Myocyte (in vitro differentiated cells): ENCODE results near the gene C5orf22. TPM values are rescaled to one million over a fixed set of nuclear protein-coding genes. Genes with fewer than 3 reads are reported as not detected.
A peak's percentile ranks its signal among the peaks of the same experiment; 100 is the strongest.
"Not testable (repeated sequence)": the region's sequence is repeated elsewhere in the genome, so short reads cannot be mapped to it uniquely, and the experiment has no call there.

ENCODE experiments used
- DNase-seq: peaks from one replicate; pipeline ENCODE4 v3.0.0-alpha.2; 2012; ENCODE audit warnings: low read depth
- total RNA-seq: library from RNA; depleted of rRNA; stranded (reverse); fragments of >200 nt; gene quantifications from 2 replicates; pipeline ENCODE4 v1.2.3, GENCODE V29; 2014

Gene C5orf22
- total RNA-seq, 1 donor from 2014 or later, result 25.9 TPM

- DNase-seq, result no peak
Measured at GRCh38 chr5:31553863-31554262, 21.8 kb downstream of the C5orf22 start.

DNA sequence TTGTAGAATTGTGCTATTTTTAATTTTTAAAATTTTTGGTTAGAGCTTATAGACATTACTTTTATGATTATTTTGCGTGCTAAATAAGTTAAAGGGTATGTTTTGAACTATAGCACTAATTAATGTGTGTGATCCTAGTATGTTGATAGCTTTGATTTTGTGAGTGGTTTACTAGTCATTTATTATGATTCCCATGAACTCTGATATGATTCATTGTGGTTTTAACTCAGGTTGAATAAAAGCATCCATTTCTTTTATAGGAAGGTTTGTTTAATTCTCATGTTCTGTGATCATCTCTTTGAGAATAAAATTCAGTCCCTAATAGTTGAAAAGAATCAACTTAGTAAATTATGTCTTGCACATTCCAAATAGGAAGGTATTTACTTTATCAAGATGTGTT is 22.5 kb downstream of the C5orf22 start:
- DNase-seq, result no peak

- DNase-seq, result no peak
Measured at GRCh38 chr5:31556461-31556860, 24.4 kb downstream of the C5orf22 start.

DNA sequence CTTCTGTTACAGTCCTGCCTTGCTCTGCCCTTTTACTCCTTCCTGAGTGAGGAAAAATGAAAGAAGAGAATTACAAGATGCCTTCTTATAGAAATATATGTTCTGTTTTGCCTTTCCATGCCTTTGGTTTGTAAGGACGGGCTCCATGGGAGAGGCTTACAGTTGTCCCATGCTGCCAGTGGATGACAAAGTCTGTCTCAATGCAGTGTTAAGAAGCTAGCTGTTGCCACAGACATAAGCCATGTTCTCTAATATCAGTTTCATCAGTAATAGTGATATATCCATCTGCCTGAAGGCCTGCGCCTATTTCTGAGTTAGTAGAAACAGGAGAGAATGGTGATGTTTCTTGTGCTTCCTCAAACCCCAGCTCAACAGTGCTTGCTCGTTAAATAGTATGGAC is 27.8 kb downstream of the C5orf22 start:
- no peak for DNase-seq

DNA sequence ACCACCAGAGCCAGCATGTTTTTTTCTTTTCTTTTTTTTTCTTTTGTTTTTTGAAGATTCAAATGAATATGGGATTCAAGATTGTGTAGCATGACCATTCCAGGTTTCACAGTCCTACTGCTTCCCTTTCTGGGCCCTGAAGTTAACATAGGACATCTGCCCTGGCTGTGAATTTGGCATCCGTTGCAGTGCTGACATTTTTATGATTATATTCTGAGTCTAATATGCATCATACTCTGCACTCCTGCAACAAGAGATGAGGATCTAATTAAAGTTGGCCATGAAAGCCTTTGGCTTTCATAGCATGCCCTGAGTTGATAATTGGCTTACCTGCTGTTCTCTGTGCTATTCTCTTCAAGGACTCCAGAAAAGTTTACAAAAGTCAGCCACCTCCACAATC is 29.8 kb downstream of the C5orf22 start:
- DNase-seq, result no peak

GRCh38 chr5:31563216-31563615 is 31.1 kb downstream of the C5orf22 start:
- no peak for DNase-seq

GRCh38 chr5:31566362-31566761 is 34.3 kb downstream of the C5orf22 start:
- not testable (repeated sequence) for DNase-seq

DNA sequence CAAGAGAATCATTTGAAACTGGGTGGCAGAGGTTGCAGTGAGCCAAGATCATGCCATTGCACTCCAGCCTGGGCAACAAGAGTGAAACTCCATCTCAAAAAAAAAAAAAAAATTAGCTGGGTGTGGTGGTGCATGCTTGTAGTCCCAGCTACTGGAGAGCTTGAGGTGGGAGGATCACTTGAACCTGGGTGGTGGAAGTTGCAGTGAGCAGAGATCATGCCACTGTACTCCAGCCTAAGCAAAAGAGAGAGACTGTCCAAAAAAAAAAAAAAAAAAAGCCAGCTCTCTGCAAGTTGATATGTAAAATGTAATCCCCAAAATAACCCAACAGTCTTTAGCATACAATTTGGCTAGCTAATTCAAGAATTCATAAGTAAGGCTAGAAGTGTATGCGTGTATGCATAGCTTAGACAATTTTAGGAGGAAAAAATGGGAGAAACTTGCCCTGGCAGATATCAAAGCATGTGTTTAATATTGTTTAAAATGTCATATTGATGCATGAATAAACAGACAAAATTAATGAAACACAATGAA is 36.3 kb downstream of the C5orf22 start:
- no peak for DNase-seq

GRCh38 chr5:31569068-31569467 is 37.0 kb downstream of the C5orf22 start:
- no peak for DNase-seq

DNA sequence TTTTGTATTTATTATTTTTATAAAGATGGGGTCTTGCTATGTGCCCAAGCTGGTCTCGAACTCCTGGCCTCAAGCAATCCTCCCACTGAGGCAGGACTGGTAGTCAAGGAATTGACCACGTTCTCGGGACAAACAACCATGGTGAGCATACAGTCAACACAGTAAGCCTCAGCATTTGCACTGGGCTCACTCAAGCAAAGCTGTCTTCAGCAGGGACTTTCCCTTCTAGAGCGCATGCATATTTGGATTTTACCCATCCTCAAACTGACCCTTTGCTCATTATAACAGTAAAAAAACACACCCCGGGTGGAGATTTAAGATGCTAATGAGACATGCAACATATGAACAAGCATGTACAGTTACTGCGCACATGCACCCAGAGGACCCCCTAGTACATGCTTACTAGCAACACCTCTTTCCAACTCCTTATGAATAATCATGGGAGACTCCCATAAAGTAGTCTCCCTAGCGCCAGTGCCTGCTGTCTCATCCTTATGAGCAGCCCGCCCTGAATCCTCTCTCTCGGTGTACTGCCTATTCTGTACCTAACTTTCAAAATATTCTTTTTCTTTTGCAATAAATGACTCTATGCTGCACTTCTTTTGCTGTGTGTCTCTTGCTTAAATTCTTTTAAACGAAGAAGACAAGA is 41.5 kb downstream of the C5orf22 start:
- DNase-seq, result no peak

- DNase-seq, result no peak
Measured at GRCh38 chr5:31574772-31575171, 42.7 kb downstream of the C5orf22 start.

DNA sequence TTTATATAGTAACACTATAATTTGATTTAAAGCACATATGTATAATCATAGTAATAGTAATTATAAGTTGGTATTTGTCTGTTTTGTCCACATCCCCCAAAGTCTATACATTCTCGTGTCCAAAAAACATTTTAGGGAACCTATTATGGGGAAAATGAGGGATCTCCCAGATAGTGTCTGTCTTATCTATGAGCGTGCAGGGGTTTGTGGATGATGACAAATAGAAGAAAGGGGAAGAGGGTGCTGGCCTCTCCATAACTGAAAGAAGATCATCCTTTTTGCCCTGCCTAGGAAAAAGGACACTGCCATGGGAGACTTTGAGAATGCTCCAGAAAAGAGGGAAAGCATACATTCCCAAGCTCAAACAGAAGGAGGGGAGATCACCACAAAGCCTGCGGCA is 45.3 kb downstream of the C5orf22 start:
- no peak for DNase-seq

GRCh38 chr5:31579558-31579957 is 47.5 kb downstream of the C5orf22 start:
- DNase-seq, result no peak

DNA sequence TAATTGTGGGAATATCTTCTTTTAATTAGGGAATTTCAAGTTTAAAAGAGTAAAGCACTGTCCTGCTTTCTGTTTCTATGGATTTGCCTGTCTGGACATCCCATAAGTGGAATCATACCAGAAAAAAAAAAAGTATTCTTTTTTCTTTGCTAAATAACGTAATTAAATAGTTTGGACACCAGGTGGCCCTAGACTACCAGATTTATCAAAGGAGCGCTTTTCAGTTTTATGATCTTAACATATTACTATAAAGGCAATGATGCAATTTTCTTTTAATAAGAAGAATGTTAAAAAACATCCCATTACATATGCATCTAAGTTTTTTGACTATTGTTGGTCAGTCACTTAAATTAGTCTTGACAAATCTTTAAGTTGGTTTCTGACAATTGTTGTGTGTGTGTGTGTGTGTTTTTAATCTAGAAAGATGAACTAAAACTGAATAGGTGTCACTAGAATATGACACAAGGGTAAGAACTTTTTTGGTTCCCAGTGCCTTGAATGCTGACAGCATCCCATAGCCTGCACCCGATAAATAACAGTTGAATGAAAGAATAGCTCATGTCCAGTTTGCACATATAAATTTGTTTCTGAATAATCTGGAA is 49.5 kb downstream of the C5orf22 start:
- peak; percentile 40 for DNase-seq

- no peak for DNase-seq
Measured at GRCh38 chr5:31583129-31583528, 51.0 kb downstream of the C5orf22 start.

DNA sequence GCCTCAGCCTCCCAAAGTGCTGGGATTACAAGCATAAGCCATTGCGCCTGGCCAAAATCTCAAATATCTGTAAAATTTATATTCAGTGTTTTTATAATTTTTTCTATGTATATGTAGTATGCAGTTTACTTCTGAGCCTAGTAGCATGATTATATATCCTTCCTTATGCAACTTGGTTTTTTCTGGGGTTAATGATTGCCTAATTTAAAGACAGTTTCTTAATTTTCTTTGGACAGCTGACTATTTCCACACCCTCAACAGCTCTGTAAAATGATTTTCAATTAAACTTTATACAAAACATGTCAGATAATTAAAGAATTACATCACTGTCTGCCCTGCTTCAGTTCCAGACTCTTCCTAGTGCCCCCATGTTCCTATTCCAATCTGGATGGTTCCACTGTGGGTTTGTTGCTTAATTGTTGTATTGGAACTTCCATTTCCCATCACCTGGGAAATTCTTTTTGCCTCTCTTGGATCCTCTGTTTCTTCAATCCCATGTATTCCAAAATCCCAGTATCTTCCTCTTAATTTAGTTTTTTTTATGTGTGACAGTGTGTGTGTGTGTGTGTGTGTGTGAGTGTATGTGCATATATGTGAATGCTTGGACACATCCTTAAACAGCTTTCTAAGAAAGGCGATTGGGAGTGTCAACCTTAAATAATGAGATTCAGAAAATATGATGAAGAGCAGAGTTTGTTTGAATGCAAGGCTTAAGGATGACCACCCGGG is 53.2 kb downstream of the C5orf22 start:
- DNase-seq, result no peak

GRCh38 chr5:31585895-31586270 is 53.8 kb downstream of the C5orf22 start:
- DNase-seq, result no peak

- no peak for DNase-seq
Measured at GRCh38 chr5:31587546-31587945, 55.4 kb downstream of the C5orf22 start.

GRCh38 chr5:31593665-31594064 is 61.6 kb downstream of the C5orf22 start:
- DNase-seq, result no peak

- no peak for DNase-seq
Measured at GRCh38 chr5:31596354-31596753, 64.3 kb downstream of the C5orf22 start.

GRCh38 chr5:31598640-31599611 is 66.8 kb downstream of the C5orf22 start:
- no peak for DNase-seq
